Stomach (tissue), 9 donors: Measurements from ENCODE around the gene RIT1. TPM values are rescaled to one million over a fixed set of nuclear protein-coding genes. Genes with fewer than 3 reads are reported as not detected.

Experiments
- DNase-seq, 2 donors: peaks; one replicate each; pipeline versions ENCODE4 v3.0.0 to v3.0.0-alpha.2; 2013 to 2019
- H3K27ac ChIP-seq, 5 donors: fragments of 200-600 bp in 4 of 5; sonication (generic) in 4 of 5; one replicate each; pipeline ENCODE4 v1.5.1; 2013 to 2019; ENCODE audit warnings: mild to moderate bottlenecking in 1 of 5, moderate library complexity in 1 of 5
- H3K27me3 ChIP-seq, 3 donors: fragments of 200-600 bp; sonication (generic); one replicate each; pipeline ENCODE4 v1.5.1; 2017 to 2019; ENCODE audit warnings: mixed run types in 1 of 3
- H3K36me3 ChIP-seq, 4 donors: fragments of 200-600 bp; sonication (generic); 1 replicate in 3 of 4; 2 replicates in 1 of 4; pipeline ENCODE4 v1.5.1; 2016 to 2019
- H3K4me1 ChIP-seq, 4 donors: fragments of 200-600 bp; sonication (generic); one replicate each; pipeline ENCODE4 v1.5.1; 2016 to 2019
- H3K4me3 ChIP-seq, 4 donors: fragments of 200-600 bp; sonication (generic) in 3 of 4; one replicate each; pipeline ENCODE4 v1.5.1; 2016 to 2019; ENCODE audit warnings: mild to moderate bottlenecking in 1 of 4
- H3K9me3 ChIP-seq, 4 donors: fragments of 200-600 bp; sonication (generic); one replicate each; pipeline ENCODE4 v1.5.1; 2016 to 2019
- EP300 ChIP-seq: sonication (generic); formaldehyde crosslinking; IDR thresholded peaks from one replicate; pipeline ENCODE4 v1.6.1; 2017; ENCODE audit warnings: antibody characterized with exemption
- POLR2A ChIP-seq, 4 donors: fragments of 450-650 bp; IDR thresholded peaks; one replicate each; pipeline ENCODE4 v1.6.1; 2016; ENCODE audit warnings: antibody characterized with exemption in 4 of 4, control low read depth in 2 of 4, mild to moderate bottlenecking in 1 of 4, moderate library complexity in 1 of 4
- POLR2AphosphoS5 ChIP-seq, 3 donors: sonication (generic); formaldehyde crosslinking; IDR thresholded peaks; one replicate each; pipeline ENCODE4 v1.6.1; 2016; ENCODE audit warnings: antibody characterized with exemption in 3 of 3
- WGBS, 5 donors: extraction: QIAGEN DNeasy Blood & Tissue Kit in 3 of 5; methylation state at CpG; one replicate each; pipeline versions ENCODE4 v1.1.5 to v1.1.7; 2013 to 2018; 5-methylcytosine and 5-hydroxymethylcytosine counted together
- intact Hi-C: fragments of 100-400 bp; cut with DNase I; formaldehyde crosslinking; loops from one replicate; pipeline ENCODE4 v1.15.1; 2023; ENCODE audit warnings: low total_unique reads
- polyA plus RNA-seq, 3 donors: library from polyadenylated mRNA; stranded (reverse); fragments of 200-250 nt; gene quantifications; one replicate each; pipeline ENCODE4 v1.2.3, GENCODE V29; 2013
- total RNA-seq, 5 donors: library from RNA; depleted of rRNA; stranded (reverse); fragments of >200 nt; gene quantifications; one replicate each; pipeline versions ENCODE4 v1.1.0 to v1.2.3, GENCODE V29; 2014 to 2016
- TF ChIP-seq, protein P1 (sequence below), 7 experiments: fragments of 450-650 bp in 4 of 7; fragments of 200-600 bp in 3 of 7; sonication (generic) in 3 of 7; IDR thresholded peaks; one replicate each; pipeline ENCODE4 v1.5.1; 2016 to 2019; ENCODE audit warnings: antibody characterized with exemption in 7 of 7, control low read depth in 2 of 7, mild to moderate bottlenecking in 1 of 7
- donor health status: healthy with polysubstance abuse.
- donor health status: Bipolar disorder and iron deficiency.
- donor health status: healthy.

RIT1 gene
- total and polyA plus RNA-seq, 8 donors, result 13.1 to 108 (median 23.9) TPM; not detected in 1

- intact Hi-C loops, result no loop called here
- peaks cover 11 to 48% (median 34%) of the 10 kb centered on the region in 4 donors for H3K4me1 ChIP-seq
These were observed 36.6 kb upstream of the RIT1 start for GRCh38 chr1:155947741-155948140.

GRCh38 chr1:155947292-155947691 lies 36.1 kb upstream of the RIT1 start:
- 63 to 90% (median 73%) methylated on average over 4 of the region's 4 CpGs for WGBS, 5 donors

More at GRCh38 chr1:155947741-155948140, 36.6 kb upstream of the RIT1 start:
- DNase-seq, result no peak
- 82 to 96% (median 91%) methylated on average over 8 of the region's 8 CpGs for WGBS, 5 donors
- Histone ChIP-seq H3K9me3 (no peaks in the 10 kb centered on the region), H3K4me3 (no peak overlapping the region), H3K27me3 (no peaks in the 10 kb centered on the region), H3K27ac (peak overlapping the region in 1 of 5 donors; percentile 43), H3K36me3 (peaks cover 55 to 70% (median 66%) of the 10 kb centered on the region in 4 donors)
- TF ChIP-seq, protein P1, sequence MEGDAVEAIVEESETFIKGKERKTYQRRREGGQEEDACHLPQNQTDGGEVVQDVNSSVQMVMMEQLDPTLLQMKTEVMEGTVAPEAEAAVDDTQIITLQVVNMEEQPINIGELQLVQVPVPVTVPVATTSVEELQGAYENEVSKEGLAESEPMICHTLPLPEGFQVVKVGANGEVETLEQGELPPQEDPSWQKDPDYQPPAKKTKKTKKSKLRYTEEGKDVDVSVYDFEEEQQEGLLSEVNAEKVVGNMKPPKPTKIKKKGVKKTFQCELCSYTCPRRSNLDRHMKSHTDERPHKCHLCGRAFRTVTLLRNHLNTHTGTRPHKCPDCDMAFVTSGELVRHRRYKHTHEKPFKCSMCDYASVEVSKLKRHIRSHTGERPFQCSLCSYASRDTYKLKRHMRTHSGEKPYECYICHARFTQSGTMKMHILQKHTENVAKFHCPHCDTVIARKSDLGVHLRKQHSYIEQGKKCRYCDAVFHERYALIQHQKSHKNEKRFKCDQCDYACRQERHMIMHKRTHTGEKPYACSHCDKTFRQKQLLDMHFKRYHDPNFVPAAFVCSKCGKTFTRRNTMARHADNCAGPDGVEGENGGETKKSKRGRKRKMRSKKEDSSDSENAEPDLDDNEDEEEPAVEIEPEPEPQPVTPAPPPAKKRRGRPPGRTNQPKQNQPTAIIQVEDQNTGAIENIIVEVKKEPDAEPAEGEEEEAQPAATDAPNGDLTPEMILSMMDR (IDR thresholded peaks at IDR 0.05), result no peak
- TF ChIP-seq EP300, result no peak
- no peak for TF ChIP-seq POLR2AphosphoS5 (IDR thresholded peaks at IDR 0.05)
- no peak for TF ChIP-seq POLR2A (IDR thresholded peaks at IDR 0.05)

GRCh38 chr1:155946633-155947219 lies 35.6 kb upstream of the RIT1 start:
- H3K27me3 ChIP-seq, result no peaks in the 10 kb centered on the region
- H3K9me3 ChIP-seq, result no peaks in the 10 kb centered on the region
- intact Hi-C loops, result no loop called here
- DNase-seq, result no peak
- peaks cover 44 to 60% (median 56%) of the 10 kb centered on the region in 4 donors for H3K36me3 ChIP-seq
- TF ChIP-seq POLR2A (IDR thresholded peaks at IDR 0.05), result no peak
- TF ChIP-seq EP300, result no peak
- TF ChIP-seq POLR2AphosphoS5 (IDR thresholded peaks at IDR 0.05), result no peak
- TF ChIP-seq, protein P1 (IDR thresholded peaks at IDR 0.05), result no peak
- peak overlapping the region in 3 of 5 donors; percentile 43 to 71 (median 65) for H3K27ac ChIP-seq
- H3K4me3 ChIP-seq, result no peak overlapping the region
- WGBS, 5 donors, result 70 to 81% (median 76%) methylated on average over 8 of the region's 8 CpGs
- peaks cover 16 to 58% (median 42%) of the 10 kb centered on the region in 4 donors for H3K4me1 ChIP-seq

More at GRCh38 chr1:155947292-155947691, 36.1 kb upstream of the RIT1 start:
- intact Hi-C loops, result no loop called here
- no peaks in the 10 kb centered on the region for H3K9me3 ChIP-seq
- TF ChIP-seq EP300, result no peak
- TF ChIP-seq, protein P1 (IDR thresholded peaks at IDR 0.05), result no peak
- no peak for TF ChIP-seq POLR2A (IDR thresholded peaks at IDR 0.05)
- no peak for TF ChIP-seq POLR2AphosphoS5 (IDR thresholded peaks at IDR 0.05)
- H3K27ac ChIP-seq, result peak overlapping the region in 3 of 5 donors; percentile 43 to 71 (median 65)
- no peak overlapping the region for H3K4me3 ChIP-seq
- peaks cover 50 to 66% (median 61%) of the 10 kb centered on the region in 4 donors for H3K36me3 ChIP-seq
- H3K27me3 ChIP-seq, result no peaks in the 10 kb centered on the region
- peaks cover 11 to 53% (median 38%) of the 10 kb centered on the region in 4 donors for H3K4me1 ChIP-seq
- no peak for DNase-seq

GRCh38 chr1:155944444-155944799 lies 33.3 kb upstream of the RIT1 start:
- Histone ChIP-seq H3K27ac (peak overlapping the region in 3 of 5 donors; percentile 7 to 71 (median 43)), H3K4me1 (peaks cover 33 to 81% (median 58%) of the 10 kb centered on the region in 4 donors), H3K9me3 (no peaks in the 10 kb centered on the region), H3K36me3 (peaks cover 21 to 37% (median 33%) of the 10 kb centered on the region in 4 donors), H3K27me3 (no peaks in the 10 kb centered on the region), H3K4me3 (no peak overlapping the region)
- intact Hi-C loops, result loop anchor here (5.0 kb wide), 1 partner anchor 48 kb away; no protein-coding TSS in a partner anchor
- TF ChIP-seq EP300, result no peak
- no peak for TF ChIP-seq POLR2AphosphoS5 (IDR thresholded peaks at IDR 0.05)
- TF ChIP-seq, protein P1 (IDR thresholded peaks at IDR 0.05), result no peak
- no peak for TF ChIP-seq POLR2A (IDR thresholded peaks at IDR 0.05)
- no peak for DNase-seq
- 10 to 48% (median 45%) methylated on average over 4 to 6 of the region's 6 CpGs for WGBS, 5 donors
